ENCODE data around the gene DDR2.
A peak's percentile ranks its signal among the peaks of the same experiment; 100 is the strongest.

The DDR2 gene

DNA sequence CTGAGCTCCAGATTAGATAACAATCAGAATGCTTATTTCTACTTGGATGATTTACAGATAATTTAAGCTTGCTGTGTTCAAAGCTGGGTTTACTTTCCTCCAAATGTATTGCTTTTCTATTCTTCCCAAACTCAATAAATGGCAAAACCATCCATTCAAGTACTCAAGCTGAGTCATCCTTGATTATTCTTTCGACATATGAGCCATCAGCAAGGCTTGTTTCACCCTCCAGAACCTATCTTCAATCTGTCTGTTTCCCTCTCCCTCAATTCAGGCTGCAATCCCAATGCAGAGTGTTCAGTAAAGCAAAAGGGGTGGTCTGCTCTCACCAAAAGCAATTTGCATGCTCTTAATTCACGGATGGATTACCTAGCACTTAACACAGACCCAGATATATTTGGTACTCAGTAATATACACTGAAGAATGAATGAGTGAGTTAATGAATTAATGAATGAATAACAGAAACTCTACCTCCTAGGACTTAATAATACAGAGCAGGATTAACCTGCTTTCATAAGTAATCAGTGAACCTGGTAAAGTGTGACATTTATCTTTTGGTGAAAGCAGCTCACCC is 41.9 kb downstream of the DDR2 start:
- no peak for DNase-seq

DNA sequence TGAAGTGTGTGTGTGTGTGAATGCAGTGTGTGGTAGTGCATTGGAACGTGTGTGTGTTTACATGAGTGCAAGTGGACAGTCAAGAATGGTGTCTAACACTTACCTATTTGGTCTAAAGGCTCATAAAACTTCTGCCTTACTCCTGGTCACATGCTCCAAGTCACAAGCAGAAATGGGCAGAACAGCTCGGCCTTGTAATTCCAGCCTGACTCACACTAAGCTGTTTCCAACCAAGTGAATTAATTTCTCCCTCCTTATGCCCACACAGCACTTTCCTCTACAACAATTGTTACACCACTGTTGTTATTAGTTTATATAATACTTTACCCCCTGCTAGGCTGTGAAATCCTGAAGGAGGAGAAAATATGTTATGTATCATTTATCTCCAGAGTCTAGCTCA is 43.8 kb downstream of the DDR2 start:
- no peak for DNase-seq

DNA sequence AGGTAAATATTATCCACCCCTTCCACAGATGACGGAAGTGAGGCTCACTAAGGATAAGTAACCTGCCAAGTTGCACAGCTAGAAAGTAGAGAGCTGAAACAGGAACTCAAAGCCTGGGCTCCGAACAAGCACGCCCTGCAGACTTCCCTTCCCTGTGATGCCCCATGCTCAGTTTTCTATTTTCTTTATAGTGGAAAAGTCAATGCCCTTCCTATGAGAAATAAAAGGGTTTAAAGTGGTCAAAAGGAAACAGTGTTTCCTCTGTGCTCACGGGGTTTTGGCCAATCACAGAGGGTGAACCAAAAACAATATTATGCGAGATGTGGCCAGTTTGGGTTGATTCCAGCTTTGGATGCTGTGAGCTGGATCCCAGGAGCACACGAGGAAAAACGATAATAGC is 44.5 kb downstream of the DDR2 start:
- no peak for DNase-seq

DNA sequence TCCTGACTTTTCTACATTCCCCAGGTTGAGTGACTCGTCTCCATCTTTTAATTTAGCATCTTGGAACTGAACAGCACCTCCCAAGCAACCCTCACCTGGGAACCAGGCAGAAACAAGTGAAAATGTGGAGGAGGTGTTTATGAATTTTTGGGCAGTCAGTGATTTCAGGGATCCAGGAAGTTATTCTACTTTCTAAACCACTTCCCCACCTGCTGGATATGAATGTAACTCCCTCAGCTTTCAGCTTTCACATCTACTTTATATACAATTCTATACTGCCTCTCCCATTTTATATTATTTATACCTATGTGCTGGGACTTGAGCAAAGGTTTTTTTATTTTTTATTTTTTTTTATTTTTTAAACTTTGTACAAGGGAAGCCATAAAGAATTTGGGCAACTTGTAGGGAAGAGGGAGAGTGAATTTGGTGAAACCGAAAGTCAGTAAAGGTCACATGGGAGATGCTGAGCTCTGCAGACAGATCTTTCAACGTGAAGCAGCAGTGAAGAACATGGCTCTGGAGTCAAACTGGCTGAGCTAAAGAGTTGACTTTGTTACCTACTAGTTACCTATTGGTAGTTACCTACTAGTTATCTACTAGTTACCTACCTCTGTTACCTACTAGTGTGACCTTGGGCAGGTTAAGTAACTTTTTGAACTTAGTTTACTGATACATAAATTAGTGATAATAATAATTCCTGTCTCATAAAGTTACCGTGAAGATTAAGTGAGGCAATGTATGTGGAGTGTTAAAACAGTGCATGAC is 45.5 kb downstream of the DDR2 start:
- no peak for DNase-seq

DNA sequence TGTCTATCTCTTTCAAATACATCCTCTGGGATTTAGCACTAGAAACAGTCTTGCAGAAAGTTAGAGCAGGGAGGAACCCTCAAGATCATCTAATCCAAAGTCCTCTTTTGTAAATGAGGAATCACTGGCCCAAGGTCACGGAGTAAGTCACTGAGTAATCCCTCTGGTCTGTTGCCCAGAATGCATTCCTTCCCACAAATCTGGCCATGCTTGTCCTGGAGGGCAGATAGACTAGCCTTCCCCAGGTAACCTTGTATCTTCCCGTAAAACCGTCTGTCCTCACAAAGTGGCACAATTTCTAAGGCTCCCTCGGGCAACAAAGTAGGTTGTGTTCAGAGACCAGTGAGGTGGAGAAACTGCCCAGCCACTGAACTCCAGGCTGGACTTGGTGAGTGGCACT is 46.2 kb downstream of the DDR2 start:
- no peak for DNase-seq

DNA sequence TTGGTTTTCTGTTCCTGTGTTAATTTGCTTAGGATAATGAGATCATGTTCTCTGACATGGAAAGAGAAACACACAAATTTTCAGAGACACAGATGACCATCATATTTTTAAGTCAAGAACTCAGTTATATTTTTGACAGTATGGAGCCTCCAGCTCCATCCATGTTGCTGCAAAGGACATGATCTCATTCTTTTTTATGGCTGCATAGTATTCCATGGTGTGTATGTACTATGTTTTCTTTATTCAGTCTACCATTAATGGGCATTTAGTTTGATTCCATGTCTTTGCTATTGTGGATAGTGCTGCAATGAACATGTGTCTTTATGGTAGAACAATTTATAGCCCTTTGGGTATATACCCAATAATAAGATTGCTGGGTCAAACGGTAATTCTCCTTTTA is 47.0 kb downstream of the DDR2 start:
- DNase-seq, result no peak

DNA sequence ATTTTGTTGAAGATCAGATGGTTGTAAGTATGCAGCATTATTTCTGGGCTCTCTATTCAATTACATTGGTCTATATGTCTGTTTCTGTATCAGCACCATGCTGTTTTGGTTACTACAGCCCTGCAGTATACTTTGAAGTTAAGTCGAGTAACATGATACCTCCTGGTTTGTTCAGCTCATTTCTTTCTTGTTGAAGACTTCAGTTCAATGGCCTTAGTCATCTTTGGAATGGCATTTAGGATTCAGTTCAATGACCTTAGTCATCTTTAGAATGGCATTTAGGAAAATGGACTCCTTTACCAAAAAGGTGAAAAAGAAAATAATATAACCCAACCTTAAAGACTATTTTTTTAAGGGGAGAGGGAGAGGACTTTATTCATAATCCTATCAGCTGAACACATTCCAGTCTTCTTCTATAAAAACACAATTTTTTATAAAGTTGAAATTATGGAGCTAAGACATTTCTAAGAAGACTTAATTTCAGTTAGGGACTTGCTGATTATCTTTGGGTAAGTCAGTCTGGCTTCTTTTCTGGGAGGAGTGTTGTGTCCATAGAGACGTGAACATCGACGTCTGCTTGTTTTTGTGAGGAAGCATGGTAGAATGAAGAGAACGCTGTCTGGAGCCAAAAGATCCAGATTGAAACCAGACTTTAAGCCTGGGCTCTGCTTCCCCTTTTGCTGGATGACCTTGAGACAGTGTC is 48.3 kb downstream of the DDR2 start:
- no peak for DNase-seq

DNA sequence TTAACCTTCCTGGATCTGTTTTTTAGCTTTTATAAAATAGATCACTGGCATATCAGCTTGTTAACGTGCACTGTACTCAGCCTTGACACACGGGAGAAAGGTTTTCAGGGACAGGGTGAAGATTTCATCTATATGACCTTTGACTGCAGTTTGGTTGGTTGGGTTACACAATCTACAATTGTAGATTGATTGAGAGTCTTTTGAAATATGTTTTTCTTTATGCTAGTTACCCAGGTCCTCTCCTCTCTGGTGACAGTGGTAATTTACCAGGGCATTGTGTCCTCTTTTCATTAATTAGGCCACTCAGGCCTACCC is 48.8 kb downstream of the DDR2 start:
- DNase-seq, result no peak

DNA sequence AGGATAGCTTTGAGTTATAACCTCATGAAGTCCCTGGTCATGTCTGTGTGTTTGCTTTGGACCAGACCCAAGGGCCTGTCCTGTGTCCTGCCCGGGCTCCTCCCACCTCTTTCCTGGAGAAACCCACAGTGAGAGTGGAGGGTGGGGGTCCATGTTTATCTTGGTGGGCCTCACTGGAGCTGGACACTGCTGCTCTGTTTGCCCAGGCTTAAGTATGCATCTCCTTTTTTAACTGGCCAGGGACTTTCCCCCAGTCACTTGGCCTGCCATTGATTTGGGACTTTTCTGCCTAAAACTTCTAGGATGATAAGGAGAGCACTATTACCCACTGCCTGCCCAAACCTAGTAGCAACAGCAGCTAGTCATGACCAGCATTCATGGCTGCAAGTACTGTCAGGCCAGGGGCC is 49.8 kb downstream of the DDR2 start:
- DNase-seq, result no peak

DNA sequence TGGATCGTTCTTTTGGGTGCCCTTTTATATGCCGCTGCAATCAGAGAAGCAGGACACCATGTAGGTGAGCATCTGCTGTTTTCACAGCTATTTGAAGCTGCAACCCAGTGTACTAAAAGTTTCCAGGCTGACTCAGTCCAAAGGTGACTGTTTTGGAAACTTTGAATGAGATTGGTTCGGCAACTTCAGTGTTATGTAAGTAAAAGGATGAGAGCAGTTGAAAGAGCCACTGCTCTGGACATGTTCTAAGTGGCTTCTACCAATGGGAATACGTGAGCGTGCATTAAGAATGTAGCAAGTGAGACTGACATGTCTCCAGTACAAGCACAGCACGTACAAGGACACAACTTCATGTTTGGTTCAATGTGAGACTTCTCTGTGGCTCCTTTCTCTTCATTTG is 55.6 kb downstream of the DDR2 start:
- DNase-seq, result no peak

DNA sequence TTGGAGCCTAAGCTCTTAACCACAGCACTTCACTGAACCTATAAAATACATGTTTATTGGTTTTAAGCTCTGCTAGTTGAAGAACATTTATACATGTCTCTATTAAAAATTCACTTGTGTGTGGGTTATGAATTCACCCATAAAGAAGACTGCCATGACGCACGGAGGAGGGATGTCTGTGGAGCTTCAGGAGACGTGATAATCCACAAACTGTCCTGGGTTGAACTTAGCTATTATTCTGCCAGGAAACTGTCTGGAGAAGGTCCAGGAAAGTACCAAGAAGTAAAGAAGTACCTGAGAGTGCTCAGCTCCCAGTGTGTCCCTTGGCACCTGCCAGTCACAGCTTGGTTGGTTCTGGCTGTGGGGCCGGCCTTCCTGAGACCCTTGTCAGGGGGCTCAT is 56.3 kb downstream of the DDR2 start:
- DNase-seq, result no peak

DNA sequence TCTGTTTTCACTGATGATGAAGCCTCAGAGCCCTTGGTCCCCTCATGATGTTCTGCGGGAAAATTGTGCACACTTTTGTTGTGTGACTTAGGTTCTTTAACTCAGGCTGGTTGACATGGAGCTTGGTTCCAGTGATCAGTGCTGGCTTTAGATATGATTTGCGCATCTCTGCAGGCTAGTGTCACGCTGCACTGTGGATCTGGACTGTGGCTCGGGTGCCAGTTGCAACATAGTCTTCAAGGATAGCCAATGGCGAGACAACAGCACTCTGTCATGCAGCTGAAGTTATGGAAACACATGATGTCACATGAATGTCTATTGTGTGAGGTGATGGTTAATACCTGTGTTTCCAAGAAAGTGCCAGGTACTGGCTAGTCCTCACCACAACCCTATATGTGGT is 56.7 kb downstream of the DDR2 start:
- DNase-seq, result no peak

DNA sequence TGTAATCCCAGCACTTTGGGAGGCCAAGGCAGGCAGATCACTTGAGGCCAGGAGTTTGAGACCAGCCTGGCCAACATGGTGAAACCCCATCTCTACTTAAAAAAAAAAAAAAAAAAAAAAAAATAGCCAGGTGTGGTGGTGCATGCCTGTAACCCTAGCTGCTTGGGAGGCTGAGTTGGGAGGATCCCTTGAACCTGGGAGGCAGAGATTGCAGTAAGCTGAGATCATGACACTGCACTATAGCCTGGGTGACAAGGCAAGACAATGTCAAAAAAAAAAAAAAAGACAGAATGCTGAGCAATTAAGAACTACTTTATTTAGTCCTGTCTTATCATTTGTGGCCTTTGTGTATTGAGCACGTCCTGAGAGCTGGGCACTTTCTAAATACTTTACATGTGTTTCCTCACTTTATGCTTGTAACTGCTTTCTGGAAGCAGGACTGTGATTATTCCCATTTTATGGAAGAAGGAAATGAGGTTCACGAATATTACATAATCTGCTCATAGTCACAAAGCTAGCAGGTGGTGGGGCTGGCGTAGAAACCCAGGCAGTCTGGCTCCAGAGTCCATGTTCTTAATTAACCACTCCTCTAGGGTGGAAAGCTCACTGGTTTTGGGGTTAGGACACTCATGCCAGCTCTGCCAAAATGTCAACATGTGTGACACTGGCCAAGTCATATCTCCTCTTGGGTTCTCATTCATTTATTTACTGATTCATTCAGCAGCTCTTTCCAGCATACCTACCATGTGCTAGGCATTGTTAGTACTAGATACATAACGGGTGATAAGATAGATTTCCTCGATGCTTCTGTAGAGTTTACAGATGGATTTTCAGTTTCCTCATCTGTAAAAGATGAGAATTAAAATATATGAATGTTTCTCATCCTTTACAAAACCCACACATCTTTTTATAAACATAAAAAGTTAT is 57.7 kb downstream of the DDR2 start:
- no peak for DNase-seq

DNA sequence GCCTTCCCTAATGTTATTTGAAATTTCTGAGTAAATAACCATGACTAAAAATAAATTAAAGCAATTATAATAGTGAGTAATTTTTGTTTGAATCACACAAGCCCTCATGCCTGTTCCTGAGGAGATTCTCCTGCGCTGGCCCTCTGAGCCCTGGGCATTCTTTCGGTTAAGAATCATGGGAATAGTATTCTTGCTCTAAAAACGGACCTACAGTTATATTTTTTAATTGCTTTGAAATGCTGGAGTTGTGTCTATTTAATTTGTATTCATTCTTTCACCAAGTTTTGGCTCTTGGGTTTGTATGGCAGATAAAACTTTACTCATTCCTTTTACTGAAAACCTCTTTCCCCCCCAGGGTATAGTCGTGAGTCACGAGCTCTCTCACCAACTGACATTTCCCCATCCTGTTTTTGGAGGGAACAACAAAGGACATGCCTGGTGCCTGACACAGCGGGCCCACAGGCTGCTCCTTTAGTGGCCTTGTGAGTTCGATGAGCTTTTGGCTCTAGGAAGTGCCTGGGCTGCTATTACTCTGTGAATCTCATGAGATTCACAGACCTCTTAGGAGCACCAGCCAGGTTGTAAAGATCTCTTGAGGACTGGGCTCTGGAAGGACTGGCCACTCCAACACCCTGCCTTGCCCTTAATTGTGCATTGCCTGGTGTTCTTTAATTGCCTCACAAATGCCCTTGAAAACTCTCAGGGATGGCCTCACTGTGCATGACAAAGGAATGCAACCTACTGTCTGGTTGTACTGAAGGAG is 58.6 kb downstream of the DDR2 start:
- no peak for DNase-seq

DNA sequence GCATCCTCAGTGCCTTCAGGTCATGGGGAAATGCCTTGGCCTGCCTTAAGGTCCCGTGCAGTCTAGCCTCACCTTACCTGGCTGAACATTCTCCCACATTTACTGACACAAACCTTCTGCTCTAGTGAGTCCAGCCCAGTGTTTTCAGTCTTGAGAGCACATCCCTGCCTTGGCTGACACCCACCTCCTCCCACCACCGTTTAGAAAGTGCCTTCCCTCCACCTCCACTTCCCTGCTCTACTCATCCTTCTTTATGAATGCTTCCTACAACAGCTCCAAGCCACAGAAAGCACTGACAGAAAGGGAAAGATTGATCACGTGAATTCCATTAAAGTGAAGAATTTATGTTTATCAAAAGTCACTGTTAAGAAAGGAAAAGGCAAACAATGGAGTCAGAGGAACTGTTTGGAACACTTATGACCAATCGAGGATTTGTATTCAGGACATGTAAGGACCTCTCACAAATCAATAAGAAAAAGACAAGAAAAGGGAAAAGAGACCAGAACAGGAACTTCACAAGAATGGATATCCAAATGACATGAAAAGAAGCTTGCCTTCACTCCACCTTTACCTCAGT is 59.8 kb downstream of the DDR2 start:
- no peak for DNase-seq

DNA sequence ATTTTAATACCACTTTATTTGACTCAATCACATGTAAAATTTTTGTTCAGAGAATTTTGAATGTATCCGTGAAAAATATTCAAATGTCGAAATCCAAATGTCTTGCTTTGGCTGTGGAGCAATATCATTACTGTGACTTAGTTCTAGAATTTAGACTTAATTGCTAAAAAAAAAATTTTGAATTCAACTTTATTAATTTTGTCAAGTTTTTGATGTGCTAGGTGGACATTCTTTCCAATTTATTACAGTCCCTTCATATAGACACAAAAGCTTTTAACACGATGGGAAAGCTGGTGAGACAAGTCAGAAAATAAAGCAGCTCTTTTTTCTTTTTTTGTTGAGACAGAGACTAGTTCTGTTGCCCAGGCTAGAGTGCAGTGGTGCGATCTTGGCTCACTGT is 62.6 kb downstream of the DDR2 start:
- no peak for DNase-seq

DNA sequence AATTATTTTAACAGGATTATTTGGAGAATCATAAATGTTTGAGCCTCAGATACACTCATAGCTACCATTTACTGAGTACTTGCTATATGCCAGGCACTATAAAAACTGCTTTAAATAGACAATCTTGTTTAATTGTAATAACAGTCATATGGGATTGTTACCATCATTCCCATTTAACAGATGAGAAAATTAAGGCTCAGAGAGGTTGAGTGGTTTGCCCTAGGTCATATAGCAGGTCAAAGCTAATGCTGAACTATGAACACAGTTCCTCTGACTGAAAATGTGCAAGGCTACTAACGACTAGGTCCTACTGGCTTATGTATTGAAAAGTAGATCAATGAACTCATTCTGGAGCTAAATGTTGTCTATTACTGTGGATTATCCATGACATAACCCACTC is 63.4 kb downstream of the DDR2 start:
- no peak for DNase-seq

DNA sequence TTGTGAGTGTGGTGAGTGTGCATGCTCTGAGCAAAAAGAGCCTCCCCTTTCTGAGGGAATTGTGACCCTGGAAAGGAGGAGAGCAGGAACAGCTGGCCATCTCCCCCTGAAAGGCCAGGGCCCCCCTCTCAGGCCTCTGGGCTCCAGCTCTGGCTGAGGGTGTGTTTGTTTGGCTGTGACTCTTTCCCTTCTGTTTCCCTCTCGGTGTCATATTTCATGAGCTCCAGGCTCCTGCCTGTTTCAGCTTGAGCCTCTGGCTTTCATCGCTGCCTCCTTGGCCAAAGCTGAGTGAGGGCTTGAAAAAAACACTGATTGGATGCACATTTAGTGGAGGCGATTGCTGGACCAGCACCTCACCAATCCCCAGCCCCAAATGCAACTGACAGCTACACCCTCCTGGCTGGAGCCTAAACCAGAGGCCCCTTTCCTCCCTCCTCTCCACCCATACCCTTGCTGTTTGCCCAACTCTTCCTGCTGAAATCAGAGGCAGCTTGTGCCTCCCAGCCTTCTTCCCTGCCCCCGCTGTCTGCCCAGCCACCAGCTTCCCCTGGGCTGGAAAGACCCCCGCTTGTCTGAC is 64.1 kb downstream of the DDR2 start:
- peak; percentile 64 for DNase-seq

DNA sequence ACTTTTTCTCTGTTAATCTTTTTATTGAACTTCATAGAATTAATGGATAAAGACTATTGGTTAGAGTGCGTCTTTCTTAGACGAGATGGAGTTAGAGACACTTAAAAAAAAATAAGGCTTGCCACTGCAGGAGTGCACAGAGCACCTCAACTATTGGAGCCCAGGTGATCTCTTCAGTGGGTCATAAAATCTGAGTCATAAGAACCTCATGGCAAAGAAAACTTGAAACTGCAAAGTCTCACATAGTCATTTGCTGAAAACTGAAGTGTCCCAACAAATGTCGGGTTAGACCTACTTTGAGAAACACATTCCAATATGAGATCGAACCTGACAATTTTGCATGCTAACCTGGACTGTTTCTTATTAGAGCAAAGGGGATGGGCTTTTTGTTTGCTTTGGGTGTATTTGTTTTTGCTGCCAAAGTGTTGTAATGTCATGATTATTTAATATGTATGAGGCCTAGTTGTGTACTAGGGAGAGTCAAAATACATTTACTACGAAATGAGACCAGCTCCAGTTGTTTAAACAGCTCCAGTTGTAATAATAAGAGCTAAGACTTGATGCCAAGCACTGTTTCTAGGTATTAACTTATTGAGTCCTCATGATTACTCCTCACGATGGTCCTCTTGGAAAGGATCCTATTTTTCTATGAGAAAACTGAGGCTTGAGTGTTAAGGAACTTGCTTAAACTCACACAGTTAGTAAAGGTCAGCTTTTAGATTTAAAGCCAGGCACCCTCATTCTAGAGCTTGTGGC is 65.1 kb downstream of the DDR2 start:
- DNase-seq, result no peak

DNA sequence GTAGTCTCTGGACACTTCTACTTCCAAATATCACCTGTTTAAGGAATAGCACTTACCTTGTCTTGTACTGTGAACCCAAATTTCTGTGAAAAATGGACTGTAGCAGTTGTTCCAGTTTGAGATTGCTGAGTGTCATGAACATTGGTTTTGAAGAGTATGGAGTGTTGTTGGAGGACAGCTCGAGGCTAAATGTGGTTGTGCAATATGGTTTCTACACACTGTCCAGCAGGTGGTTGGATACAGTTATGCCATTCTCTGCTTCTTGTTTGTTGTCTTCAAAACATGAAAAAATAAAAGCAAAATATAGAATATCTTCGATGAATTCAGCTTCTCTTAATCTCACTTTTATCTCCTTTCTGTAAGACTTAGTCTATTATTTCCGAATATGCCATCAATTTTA is 67.1 kb downstream of the DDR2 start:
- no peak for DNase-seq

DNA sequence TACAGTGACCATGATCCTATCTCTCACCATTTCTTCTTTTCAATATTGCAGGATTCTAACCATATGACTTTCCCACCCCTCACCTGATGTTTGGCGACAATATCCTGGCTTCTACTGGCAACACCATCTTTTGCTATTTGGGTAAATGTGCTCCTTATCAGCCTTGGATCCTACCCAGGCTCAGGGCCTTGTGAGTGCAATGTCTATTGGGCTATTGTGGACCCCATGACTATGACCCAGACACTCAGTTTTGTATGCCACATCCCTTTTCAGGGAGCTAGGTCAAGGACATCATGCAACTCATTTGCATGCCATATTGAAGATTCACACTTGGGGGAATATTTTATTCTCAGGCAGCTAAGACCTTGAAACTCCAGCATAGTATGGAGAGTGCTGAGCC is 67.9 kb downstream of the DDR2 start:
- DNase-seq, result no peak

Data from NCI-H1417 treated with DMSO at 0.1 percent for 48 hours (cell line).